IMR-90 (cell line): ENCODE results near the gene TVP23C. TPM values are rescaled to one million over a fixed set of nuclear protein-coding genes. Genes with fewer than 3 reads are reported as not detected.
A peak's percentile ranks its signal among the peaks of the same experiment; 100 is the strongest.

Experiments used
- ATAC-seq: fragments of 200-7000 bp; cut with Tn5 transposase; 2 replicates; pipeline ENCODE4 v1.9.1; 2020; ENCODE audit warnings: low read depth, mild to moderate bottlenecking, moderate library complexity
- BruUV-seq: library from RNA; stranded (reverse); fragments of 400-500 nt; replicated peaks from 2 replicates; lab custom pipeline; 2021; lab: Mats Ljungman, UMichigan
- CTCF ChIA-PET: fragments of 300-600 bp; formaldehyde crosslinking; extraction: SDS; loops from one replicate; lab custom pipeline; 2021; ENCODE audit warnings: antibody characterized with exemption; lab: Yijun Ruan, JAX
- POLR2A ChIA-PET: fragments of 300-600 bp; sonication (Branson Sonifier 250); formaldehyde crosslinking; loops from one replicate; lab custom pipeline; 2022; ENCODE audit warnings: antibody characterized with exemption; ENCODE audit not compliant: unreplicated experiment; lab: Charles Lee
- DNase-seq: peaks from one replicate; pipeline ENCODE4 v3.0.0; 2013
- H2AFZ ChIP-seq: replicated peaks from 2 replicates; pipeline ENCODE3; 2013; ENCODE audit warnings: low read length, mild to moderate bottlenecking; ENCODE audit not compliant: poor library complexity
- H2AK5ac ChIP-seq: 2 replicates; pipeline ENCODE4 v1.6.1; 2013; ENCODE audit warnings: low read depth, low read length, inconsistent platforms
- H2AK9ac ChIP-seq: replicated peaks from 2 replicates; pipeline ENCODE3; 2013; ENCODE audit warnings: mild to moderate bottlenecking, low read depth, low read length, moderate library complexity; ENCODE audit not compliant: poor library complexity
- H2BK120ac ChIP-seq: 2 replicates; pipeline ENCODE4 v1.6.1; 2013; ENCODE audit warnings: low read depth, low read length, inconsistent platforms
- H2BK15ac ChIP-seq: 3 replicates; pipeline ENCODE4 v1.6.1; 2013; ENCODE audit warnings: low read depth, low read length, inconsistent platforms
- H2BK20ac ChIP-seq: 2 replicates; pipeline ENCODE4 v1.6.1; 2013; ENCODE audit warnings: low read depth, mild to moderate bottlenecking, inconsistent platforms, low read length, moderate library complexity
- H2BK5ac ChIP-seq: 2 replicates; pipeline ENCODE4 v1.6.1; 2013; ENCODE audit warnings: mild to moderate bottlenecking, low read depth, low read length, inconsistent platforms; ENCODE audit not compliant: poor library complexity, severe bottlenecking
- H3K14ac ChIP-seq: replicated peaks from 2 replicates; pipeline ENCODE4 v1.6.1; 2013; ENCODE audit warnings: low read depth, low read length, inconsistent platforms
- H3K18ac ChIP-seq: 2 replicates; pipeline ENCODE4 v1.6.1; 2013; ENCODE audit warnings: low read depth, low read length, control low read depth
- H3K23ac ChIP-seq: 2 replicates; pipeline ENCODE4 v1.6.1; 2013; ENCODE audit warnings: low read depth, low read length, inconsistent platforms
- H3K27ac ChIP-seq: 2 replicates; pipeline ENCODE4 v1.5.1; 2013; ENCODE audit warnings: mild to moderate bottlenecking, control low read depth, low read length; ENCODE audit not compliant: insufficient read depth
- H3K27me3 ChIP-seq: 2 replicates; pipeline ENCODE4 v1.6.1; 2013; ENCODE audit warnings: low read length; ENCODE audit not compliant: control insufficient read depth, insufficient read depth
- H3K36me3 ChIP-seq: 2 replicates; pipeline ENCODE4 v1.6.1; 2013; ENCODE audit warnings: low read length, mixed read lengths; ENCODE audit not compliant: control insufficient read depth, insufficient read depth
- H3K4ac ChIP-seq: 2 replicates; pipeline ENCODE4 v1.6.1; 2013; ENCODE audit warnings: low read depth, low read length, inconsistent platforms
- H3K4me1 ChIP-seq: 2 replicates; pipeline ENCODE4 v1.6.1; 2013; ENCODE audit warnings: low read length, mixed read lengths; ENCODE audit not compliant: control insufficient read depth, insufficient read depth
- H3K4me2 ChIP-seq: 2 replicates; pipeline ENCODE4 v1.6.1; 2013; ENCODE audit warnings: low read depth, mild to moderate bottlenecking, control low read depth, low read length, moderate library complexity
- H3K4me3 ChIP-seq: 2 replicates; pipeline ENCODE4 v1.5.1; 2013; ENCODE audit warnings: low read depth, mild to moderate bottlenecking, control low read depth, low read length, moderate library complexity; ENCODE audit not compliant: insufficient read depth
- H3K56ac ChIP-seq: 2 replicates; pipeline ENCODE4 v1.6.1; 2013; ENCODE audit warnings: low read length, inconsistent platforms; ENCODE audit not compliant: insufficient read depth; ENCODE audit errors: extremely low read depth
- H3K79me1 ChIP-seq, 2 experiments: 2 replicates each; pipeline ENCODE4 v1.6.1; 2013; ENCODE audit warnings: low read length in 2 of 2, inconsistent platforms in 1 of 2, low read depth in 1 of 2
- H3K9ac ChIP-seq: 2 replicates; pipeline ENCODE4 v1.6.1; 2013; ENCODE audit warnings: low read depth, low read length, control low read depth
- H3K9me1 ChIP-seq: 2 replicates; pipeline ENCODE4 v1.6.1; 2013; ENCODE audit warnings: low read length, inconsistent platforms; ENCODE audit not compliant: insufficient read depth
- H3K9me3 ChIP-seq: 2 replicates; pipeline ENCODE4 v1.6.1; 2013; ENCODE audit warnings: low read length; ENCODE audit not compliant: control insufficient read depth, insufficient read depth
- H4K20me1 ChIP-seq: 2 replicates; pipeline ENCODE4 v1.6.1; 2013; ENCODE audit warnings: low read length, inconsistent platforms; ENCODE audit not compliant: insufficient read depth
- H4K5ac ChIP-seq: 2 replicates; pipeline ENCODE4 v1.6.1; 2013; ENCODE audit warnings: mild to moderate bottlenecking, low read depth, low read length, control low read depth
- H4K8ac ChIP-seq, 2 experiments: 2 replicates each; pipeline ENCODE4 v1.6.1; 2013; ENCODE audit warnings: low read depth in 2 of 2, low read length in 2 of 2, control low read depth in 1 of 2, inconsistent platforms in 1 of 2
- H4K91ac ChIP-seq: 2 replicates; pipeline ENCODE4 v1.6.1; 2013; ENCODE audit warnings: low read depth, low read length, inconsistent platforms; ENCODE audit not compliant: insufficient read depth
- BHLHE40 ChIP-seq: fragments of 150-350 bp; IDR thresholded peaks from 2 replicates; pipeline ENCODE4 v1.6.1; 2016; ENCODE audit warnings: mild to moderate bottlenecking, low read depth, low read length
- CHD1 ChIP-seq: IDR thresholded peaks from 2 replicates; pipeline ENCODE4 v1.6.1; 2012; ENCODE audit warnings: low read depth, low read length, improper control_type of control experiment
- ELK1 ChIP-seq: fragments of 150-350 bp; IDR thresholded peaks from 2 replicates; pipeline ENCODE4 v1.6.1; 2016; ENCODE audit warnings: low read depth, mild to moderate bottlenecking, low read length, moderate library complexity, borderline replicate concordance
- MAFK ChIP-seq: IDR thresholded peaks from 2 replicates; pipeline ENCODE4 v1.6.1; 2012; ENCODE audit warnings: low read depth, low read length, improper control_type of control experiment
- MXI1 ChIP-seq: IDR thresholded peaks from 2 replicates; pipeline ENCODE4 v1.6.1; 2012; ENCODE audit warnings: low read depth, mild to moderate bottlenecking, low read length, moderate library complexity, borderline replicate concordance
- SMC3 ChIP-seq: fragments of 150-350 bp; IDR thresholded peaks from 2 replicates; pipeline ENCODE4 v1.6.1; 2016; ENCODE audit warnings: low read depth, mild to moderate bottlenecking, antibody characterized with exemption, low read length, moderate library complexity
- WGBS, 2 experiments: methylation state at CpG; one replicate each; pipeline versions ENCODE4 v1.1.5 to v1.1.7; 2013; ENCODE audit warnings: missing lambda C conversion rate in 2 of 2; ENCODE audit not compliant: insufficient read length in 1 of 2; ENCODE audit errors: extremely low coverage in 2 of 2; 5-methylcytosine and 5-hydroxymethylcytosine counted together
- dilution Hi-C: fragments of 300-500 bp; cut with HindIII; formaldehyde crosslinking; loops from one replicate; pipeline ENCODE4 v1.14.3; 2018; ENCODE audit warnings: low sequenced_read_pairs; ENCODE audit not compliant: unreplicated experiment
- in situ Hi-C: fragments of 300-500 bp; cut with MboI; formaldehyde crosslinking; loops from 3 replicates; pipeline ENCODE4 v1.14.3; 2019; ENCODE audit warnings: low sequenced_read_pairs, inconsistent platforms, mixed read lengths
- intact Hi-C: fragments of 100-400 bp; cut with micrococcal nuclease; formaldehyde crosslinking; loops from 2 replicates; pipeline ENCODE4 v1.10.0; 2022
- polyA plus RNA-seq, 3 experiments: library from polyadenylated mRNA; depleted of rRNA; stranded (reverse); fragments of >200 nt; gene quantifications; 2 replicates each; pipeline ENCODE4 v1.2.3, GENCODE V29; 2012; ENCODE audit warnings: low replicate concordance in 1 of 3
- total RNA-seq: library from RNA; depleted of rRNA; stranded (reverse); fragments of >200 nt; gene quantifications from 2 replicates; pipeline ENCODE4 v1.2.3, GENCODE V29; 2012
- TF ChIP-seq, protein P1 (sequence below): conservative IDR thresholded peaks from 2 replicates; pipeline ENCODE4 v1.5.1; 2012; ENCODE audit warnings: mild to moderate bottlenecking, low read depth, low read length, improper control_type of control experiment

Gene TVP23C
- total and polyA plus RNA-seq, 2 of the 4 experiments (the other 2 are of a cell fraction), result 7.5 to 12.0 TPM

GRCh38 chr17:15513058-15513791 lies 50.1 kb downstream of the TVP23C start:
- Histone ChIP-seq H3K14ac (peak overlapping the region; percentile 14; the same call in 1 of the 2 replicates), H2BK20ac (peak overlapping the region; percentile 6; the same call in 1 of the 2 replicates), H3K27ac (peak overlapping the region; percentile 27; the same call in 1 of the 2 replicates), H2AFZ (no peak overlapping the region), H2AK5ac (peak overlapping the region; percentile 9; the same call in 1 of the 2 replicates), H4K5ac (no peak overlapping the region), H3K36me3 (peaks cover 17% of the 10 kb centered on the region), H3K23ac (peak overlapping the region; percentile 6; the same call in 1 of the 2 replicates), H3K9me3 (peaks cover 8% of the 10 kb centered on the region; the same call in 1 of the 2 replicates), H4K20me1 (0 out of 2 replicates have a peak, but pooled peaks cover 4% of the 10 kb centered on the region), H2AK9ac (no peak overlapping the region), H3K4ac (peak overlapping the region; percentile 38), H3K27me3 (no peaks in the 10 kb centered on the region), H3K18ac (peak overlapping the region; percentile 49; the same call in 1 of the 2 replicates), H4K8ac (peak overlapping the region in 1 of 2 experiments; percentile 26; a peak in 1 of 4 replicates), H2BK120ac (peak overlapping the region; percentile 13; the same call in 1 of the 2 replicates), H3K79me1 (peaks cover 24 to 55% of the 10 kb centered on the region in 2 experiments), H3K4me3 (no peak overlapping the region), H3K56ac (no peak overlapping the region), H3K4me1 (peaks cover 24% of the 10 kb centered on the region), H3K9ac (no peak overlapping the region), H3K9me1 (peaks cover 27% of the 10 kb centered on the region), H3K4me2 (peak overlapping the region; percentile 67), H2BK15ac (no peak overlapping the region; the same call in 2 of the 3 replicates), H4K91ac (no peak overlapping the region), H2BK5ac (peak overlapping the region; percentile 4)
- ChIA-PET CTCF (interaction anchor here (1.9 kb wide), 1 partner anchor 10 kb away, joined by 9 read pairs; no protein-coding TSS in a partner anchor), POLR2A (no interaction called here)
- intact Hi-C loops, result no loop called here
- WGBS, 2 experiments, result 14% methylated on average over 1 of the region's 6 CpGs; no CpG with 5 or more reads in 1 of the 2 experiments
- DNase-seq, result peak; percentile 64
- BruUV-seq, result no TSS peak
- TF ChIP-seq ELK1, result no peak
- TF ChIP-seq, protein P1, sequence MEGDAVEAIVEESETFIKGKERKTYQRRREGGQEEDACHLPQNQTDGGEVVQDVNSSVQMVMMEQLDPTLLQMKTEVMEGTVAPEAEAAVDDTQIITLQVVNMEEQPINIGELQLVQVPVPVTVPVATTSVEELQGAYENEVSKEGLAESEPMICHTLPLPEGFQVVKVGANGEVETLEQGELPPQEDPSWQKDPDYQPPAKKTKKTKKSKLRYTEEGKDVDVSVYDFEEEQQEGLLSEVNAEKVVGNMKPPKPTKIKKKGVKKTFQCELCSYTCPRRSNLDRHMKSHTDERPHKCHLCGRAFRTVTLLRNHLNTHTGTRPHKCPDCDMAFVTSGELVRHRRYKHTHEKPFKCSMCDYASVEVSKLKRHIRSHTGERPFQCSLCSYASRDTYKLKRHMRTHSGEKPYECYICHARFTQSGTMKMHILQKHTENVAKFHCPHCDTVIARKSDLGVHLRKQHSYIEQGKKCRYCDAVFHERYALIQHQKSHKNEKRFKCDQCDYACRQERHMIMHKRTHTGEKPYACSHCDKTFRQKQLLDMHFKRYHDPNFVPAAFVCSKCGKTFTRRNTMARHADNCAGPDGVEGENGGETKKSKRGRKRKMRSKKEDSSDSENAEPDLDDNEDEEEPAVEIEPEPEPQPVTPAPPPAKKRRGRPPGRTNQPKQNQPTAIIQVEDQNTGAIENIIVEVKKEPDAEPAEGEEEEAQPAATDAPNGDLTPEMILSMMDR, result no peak
- peak; percentile 89 for TF ChIP-seq MAFK
- no peak for TF ChIP-seq BHLHE40
- no peak for TF ChIP-seq SMC3
- TF ChIP-seq MXI1, result 0 out of 2 replicates have a peak, but pooled peaks have one; percentile 10
- no peak for TF ChIP-seq CHD1
- dilution Hi-C loops, result no loop called here
- peak; percentile 59 for ATAC-seq
- in situ Hi-C loops, result no loop called here
